Stimulated activated CD8-positive, alpha-beta memory T cell treated with anti-CD3 and anti-CD28 coated beads, Interleukin-7, amount 100 ng/mL, for 4 hours (primary cell): ENCODE measurements around the gene GLIS1.

Experiments used
- DNase-seq, 2 donors: peaks; one replicate each; pipeline ENCODE4 v3.0.0-alpha.2; 2020; ENCODE audit warnings: low read depth in 2 of 2

The GLIS1 gene

DNA sequence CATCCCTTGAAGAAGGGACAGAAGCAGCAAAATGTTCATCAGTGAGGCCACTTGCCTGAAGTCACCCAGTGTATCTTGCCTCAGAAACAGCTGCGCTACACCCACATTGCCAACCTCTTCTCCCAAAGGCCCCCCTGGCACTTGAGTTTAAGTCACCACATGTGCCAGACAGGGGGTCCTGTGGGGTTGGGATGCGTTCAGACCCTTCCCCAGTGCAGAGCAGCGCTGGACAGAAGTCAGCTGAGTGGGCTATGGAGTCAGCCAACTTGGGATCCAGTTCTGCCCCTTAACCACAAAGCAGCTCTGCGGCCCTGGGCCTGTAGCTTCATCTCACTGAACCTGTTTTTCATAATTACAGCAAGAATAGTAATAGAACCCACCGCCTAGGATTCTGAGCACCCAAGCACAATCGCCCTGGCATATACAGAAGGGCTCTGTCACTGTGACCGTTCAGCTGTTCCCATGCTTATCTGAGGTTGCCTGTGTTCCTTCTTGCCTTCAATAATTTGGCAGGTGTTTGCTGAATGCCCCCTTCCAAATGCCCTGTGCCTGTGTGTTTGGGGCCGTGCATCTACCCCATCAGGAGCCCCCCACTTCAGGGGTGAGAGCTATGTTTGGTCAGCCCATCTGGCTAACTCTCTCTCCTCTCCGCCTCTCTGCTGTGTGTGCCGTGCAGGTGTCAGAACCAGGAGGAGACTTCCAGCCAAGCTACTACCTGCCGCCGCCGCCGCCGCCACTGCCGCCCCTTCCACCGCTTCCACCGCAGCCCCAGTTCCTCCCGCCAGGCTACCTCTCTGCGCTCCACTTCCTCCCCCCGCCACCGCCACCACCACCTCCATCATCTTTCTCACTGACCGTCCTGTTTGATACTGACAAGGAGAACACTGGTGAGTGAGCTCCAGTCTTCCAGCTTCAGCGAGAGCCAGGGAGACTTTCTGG lies 274.7 kb downstream of the GLIS1 start:
- no peak for DNase-seq

DNA sequence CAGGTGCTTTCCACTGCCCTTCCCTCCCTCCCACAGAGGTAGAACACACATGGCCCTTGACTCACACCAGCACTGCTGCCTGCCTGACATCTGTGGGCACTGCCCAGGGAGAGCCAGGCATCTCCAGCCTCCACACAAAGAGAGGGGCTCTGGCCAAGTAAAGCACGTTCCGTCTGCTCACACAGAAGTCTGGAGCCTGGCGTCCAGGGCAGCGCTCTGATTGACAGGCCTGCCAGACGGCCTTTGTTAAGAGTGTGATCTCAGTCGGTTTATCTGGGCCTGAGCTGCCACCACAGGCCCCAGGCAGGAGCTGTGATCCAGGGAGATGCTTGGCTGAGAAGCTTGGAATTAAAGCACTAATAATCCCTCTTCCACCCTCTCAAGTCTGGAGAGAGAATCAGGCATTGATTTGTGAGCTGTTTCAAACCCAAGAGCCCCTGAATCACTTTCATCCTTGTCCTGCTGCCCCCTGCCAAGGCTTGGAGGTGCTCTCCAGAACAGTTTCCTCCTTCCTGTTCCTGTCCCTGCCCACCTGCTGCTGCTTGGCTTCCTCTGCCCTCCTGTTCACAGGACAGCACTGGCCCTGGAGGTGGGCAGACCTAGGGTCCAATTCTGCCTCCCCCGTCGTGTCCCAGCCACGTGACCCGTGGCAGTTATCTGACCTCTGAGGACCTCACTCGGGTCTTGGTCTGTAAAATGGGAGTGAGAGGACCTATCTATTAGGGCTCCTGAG lies 276.0 kb downstream of the GLIS1 start:
- DNase-seq: no peak

DNA sequence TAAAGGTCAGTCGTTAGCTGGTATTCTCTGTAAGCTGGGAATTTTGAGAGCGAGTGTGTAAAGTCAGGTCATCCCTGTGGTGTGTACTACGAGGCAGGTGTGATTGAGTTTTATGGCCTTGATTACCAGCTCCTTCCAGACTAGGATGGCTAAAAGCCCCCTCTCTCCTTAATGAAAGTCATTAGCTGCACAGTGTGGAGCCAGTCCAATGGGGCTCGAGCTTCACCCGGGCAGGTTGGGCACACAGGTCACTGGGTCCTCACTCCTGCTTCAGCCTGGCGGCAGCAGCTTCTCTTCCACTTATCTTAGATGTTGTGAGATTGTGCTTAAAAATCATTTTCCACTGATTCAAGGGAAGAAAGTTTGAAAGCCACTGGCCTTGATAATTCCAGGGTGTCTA lies 276.8 kb downstream of the GLIS1 start:
- DNase-seq: no peak

DNA sequence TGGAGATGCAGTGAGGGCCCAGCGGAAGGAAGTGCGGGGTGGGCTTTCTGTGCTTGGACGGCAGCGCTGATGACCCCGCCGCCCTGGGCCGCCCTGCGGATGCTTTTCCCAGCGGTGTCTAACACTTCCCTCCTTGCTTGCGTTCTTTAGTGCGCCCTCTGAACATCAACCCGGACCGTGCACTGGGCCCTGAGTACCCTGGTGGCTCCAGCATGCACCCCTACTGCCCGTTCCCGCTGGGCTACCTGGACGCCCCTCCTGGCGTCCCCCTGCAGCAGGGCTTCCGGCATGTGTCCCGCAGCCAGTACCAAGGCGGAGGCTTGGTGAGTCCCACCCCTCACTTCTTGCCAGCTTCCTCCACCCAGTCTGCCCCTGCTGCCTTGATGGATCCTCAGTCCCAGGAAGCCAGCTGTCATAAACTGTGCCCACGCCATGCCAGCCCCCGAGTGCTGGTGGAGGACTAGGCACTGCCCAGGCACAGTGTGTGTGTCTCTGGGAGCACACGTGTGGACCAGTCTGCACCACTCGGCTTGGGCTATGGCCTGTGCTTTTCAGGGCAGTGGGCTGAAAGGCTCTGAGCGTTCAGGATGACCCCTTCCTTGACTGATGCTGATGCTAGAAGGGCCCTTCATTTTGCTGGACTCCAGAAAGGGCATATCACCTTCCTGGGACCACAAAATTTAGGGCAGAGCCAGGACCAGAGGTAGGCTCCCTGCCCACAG lies 277.5 kb downstream of the GLIS1 start:
- DNase-seq: no peak

DNA sequence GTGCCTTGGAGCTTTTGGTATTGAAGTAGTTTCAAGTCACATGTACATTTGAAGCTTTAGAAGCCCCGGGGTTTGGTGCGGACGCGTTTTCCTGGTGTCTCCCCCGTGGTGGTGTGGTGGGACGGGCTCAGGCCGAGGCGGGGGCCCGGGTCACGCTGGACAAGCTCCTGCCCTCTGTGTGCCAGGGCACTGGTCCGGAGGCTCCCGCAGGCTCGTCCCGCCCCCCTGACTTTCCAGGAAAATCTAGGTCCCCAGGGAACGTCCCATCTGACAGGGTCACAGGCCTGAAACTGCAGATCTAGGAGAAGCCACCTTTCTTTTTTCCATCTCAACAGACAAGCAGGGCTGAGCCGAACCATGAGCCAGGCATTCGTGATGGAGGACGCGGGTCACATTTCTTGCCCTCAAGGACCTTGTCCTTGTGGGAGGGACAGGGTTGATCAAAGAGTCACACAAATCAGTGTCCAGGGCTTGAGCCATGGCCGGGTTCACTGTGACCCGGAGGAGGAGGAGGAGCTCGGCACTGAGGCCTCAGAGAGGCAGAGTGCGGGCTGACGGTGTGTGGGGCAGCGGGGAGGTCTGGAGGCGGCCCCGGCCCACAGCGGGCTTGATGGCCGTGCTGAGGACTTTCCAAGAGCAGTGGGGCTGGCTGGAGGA lies 278.2 kb downstream of the GLIS1 start:
- DNase-seq: no peak

DNA sequence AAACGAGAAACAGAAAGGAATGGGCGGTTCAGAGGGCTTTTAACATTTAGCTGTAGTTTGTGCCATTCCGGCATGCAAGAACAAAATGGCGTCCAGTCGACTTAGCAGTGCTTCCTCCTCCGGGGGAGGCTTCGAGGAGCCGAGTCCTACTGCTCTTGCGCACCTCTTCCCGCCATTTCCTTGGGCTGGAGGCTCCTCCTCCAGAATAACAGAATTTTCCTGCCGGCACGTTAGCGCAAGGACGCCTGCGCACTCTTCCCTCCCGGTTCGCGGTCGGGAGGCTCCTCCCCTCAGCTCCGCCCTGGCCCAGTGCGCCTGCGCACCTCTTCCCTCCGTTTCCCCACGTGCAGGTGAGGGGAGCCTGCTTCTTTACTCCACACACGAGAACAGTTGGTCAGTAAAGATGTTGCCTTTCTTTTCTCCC lies 278.7 kb downstream of the GLIS1 start:
- no peak for DNase-seq

DNA sequence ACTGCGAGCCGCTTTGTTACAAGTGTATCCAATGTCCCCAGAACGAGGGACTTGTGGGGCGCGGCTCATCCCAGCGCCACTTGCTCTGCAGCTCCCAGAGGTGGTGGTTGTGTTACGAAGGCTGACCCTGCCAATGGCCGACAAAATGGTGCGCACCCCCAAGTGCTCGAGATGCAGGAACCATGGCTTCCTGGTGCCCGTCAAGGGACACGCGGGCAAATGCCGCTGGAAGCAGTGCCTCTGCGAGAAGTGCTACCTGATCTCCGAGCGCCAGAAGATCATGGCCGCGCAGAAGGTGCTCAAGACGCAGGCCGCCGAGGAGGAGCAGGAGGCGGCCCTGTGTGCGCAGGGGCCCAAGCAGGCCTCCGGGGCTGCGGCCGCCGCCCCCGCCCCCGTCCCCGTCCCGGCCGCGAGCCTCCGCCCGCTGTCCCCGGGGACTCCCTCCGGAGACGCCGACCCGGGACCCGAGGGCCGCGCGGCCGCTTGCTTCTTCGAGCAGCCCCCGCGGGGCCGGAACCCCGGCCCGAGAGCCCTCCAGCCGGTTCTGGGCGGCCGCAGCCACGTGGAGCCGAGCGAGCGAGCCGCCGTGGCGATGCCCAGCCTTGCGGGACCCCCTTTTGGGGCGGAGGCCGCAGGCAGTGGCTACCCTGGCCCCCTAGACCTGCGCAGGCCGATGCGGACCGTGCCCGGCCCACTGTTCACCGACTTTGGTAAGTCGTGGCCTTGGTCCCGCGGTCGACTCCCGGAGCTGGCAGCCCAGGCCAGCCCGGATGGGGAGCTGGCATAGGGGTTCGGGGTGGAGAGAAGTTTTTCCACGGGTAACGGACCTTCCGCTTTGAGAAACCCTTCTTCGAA lies 279.4 kb downstream of the GLIS1 start, which contains the start of gene DMRTB1:
Gene DMRTB1 (plus strand): TSS at position 79 of the 855 bp plus-strand sequence. CDS start 55 bp downstream, at position 134.
- DNase-seq: no peak

DNA sequence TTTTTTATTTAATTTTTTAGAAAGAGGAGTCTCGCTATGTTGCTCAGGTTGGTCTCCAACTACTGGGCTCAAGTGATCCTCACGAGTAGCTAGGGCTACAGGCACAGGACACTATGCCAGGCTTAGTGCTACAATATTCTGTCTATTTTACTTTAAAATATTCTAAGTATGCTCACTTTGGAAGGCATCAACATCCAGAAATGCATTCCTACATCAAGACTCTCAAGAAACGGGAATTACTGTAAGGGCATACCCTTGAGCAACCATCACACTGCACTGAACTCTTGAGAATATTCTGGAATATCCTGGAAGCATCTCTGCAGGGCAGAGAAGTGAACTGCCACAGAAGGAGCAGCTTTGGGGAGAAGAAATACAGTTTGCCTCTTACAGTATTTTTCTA lies 280.3 kb downstream of the GLIS1 start:
- DNase-seq: no peak
